GM20000 (cell line): ENCODE results near the gene HS3ST2.
A peak's percentile ranks its signal among the peaks of the same experiment; 100 is the strongest.
"Not testable (repeated sequence)": the region's sequence is repeated elsewhere in the genome, so short reads cannot be mapped to it uniquely, and the experiment has no call there.

Experiments
- DNase-seq: peaks from one replicate; pipeline ENCODE4 v3.0.0; 2012; ENCODE audit warnings: low spot score
- TF ChIP-seq, protein P1 (sequence below): IDR thresholded peaks from 2 replicates; pipeline ENCODE4 v1.5.1; 2012; ENCODE audit warnings: mild to moderate bottlenecking, control low read depth; ENCODE audit errors: extremely low read depth, missing control alignments

Gene HS3ST2

DNA sequence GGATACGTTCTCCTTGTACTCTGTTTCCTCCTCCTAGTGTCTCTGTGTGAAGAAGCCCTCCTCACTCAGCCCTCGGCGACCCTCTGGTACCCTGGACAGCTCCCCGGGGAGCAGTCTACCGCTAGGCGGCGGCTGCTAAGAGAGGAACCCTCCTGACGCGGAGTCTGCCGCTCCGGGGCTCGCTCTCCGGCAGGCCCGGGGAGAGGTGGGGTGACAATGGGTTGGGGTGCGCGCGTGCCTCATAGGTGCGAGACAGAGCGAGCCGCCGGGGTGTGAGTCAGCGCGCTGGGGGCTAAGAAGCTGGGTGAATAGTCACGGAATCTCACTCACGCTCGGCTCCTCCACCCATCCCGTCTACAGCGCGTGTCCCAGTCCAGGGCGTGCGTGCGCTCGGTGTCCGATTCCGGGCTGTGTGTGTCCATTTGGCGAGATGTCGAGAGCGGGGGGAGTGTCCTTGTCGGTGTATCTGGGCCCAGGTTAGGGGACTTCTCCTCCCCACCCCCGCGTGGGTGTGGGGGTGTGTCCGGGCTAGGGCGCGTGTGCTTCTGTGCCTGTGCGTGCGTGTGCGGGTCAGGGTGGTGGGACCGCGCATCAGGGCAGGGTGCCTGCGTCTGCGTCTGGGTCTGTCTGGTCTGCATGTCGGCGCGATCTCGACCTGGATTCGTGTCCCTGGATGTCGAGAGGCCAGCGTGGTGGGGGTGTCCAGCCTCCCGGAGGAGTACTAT is 577 bp upstream of the HS3ST2 start:
- peak; percentile 65 for DNase-seq

GRCh38 chr16:22814711-22815105 is 746 bp downstream of the HS3ST2 start:
- TF ChIP-seq, protein P1, sequence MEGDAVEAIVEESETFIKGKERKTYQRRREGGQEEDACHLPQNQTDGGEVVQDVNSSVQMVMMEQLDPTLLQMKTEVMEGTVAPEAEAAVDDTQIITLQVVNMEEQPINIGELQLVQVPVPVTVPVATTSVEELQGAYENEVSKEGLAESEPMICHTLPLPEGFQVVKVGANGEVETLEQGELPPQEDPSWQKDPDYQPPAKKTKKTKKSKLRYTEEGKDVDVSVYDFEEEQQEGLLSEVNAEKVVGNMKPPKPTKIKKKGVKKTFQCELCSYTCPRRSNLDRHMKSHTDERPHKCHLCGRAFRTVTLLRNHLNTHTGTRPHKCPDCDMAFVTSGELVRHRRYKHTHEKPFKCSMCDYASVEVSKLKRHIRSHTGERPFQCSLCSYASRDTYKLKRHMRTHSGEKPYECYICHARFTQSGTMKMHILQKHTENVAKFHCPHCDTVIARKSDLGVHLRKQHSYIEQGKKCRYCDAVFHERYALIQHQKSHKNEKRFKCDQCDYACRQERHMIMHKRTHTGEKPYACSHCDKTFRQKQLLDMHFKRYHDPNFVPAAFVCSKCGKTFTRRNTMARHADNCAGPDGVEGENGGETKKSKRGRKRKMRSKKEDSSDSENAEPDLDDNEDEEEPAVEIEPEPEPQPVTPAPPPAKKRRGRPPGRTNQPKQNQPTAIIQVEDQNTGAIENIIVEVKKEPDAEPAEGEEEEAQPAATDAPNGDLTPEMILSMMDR: no peak
- DNase-seq: no peak

More for the DNA sequence above, 577 bp upstream of the HS3ST2 start:
- TF ChIP-seq, protein P1: peak; percentile 42

- DNase-seq: no peak
- TF ChIP-seq, protein P1: no peak
These were observed 1.9 kb downstream of the HS3ST2 start for GRCh38 chr16:22815863-22816262.

DNA sequence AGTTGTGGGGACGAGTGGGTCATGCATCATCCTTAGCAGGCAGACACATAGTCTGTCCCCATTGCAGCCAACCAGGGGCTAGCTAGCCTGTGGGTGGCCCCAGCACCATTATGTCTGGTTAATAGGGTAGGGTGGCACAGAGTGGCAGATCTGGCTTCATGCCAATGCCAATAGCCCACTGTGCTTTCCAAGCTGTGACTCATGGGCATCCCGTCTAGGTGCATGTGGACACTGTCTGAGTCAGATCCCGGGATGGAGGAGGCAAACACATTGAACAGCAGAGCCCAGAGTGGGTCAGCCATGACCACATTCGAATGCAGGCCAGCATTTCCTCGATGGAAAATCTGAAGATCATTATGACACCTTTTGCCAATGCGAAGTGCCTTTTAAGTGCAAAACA is 2.5 kb downstream of the HS3ST2 start:
- no peak for DNase-seq
- TF ChIP-seq, protein P1: no peak

- DNase-seq: not testable (repeated sequence)
These were observed 4.8 kb downstream of the HS3ST2 start for GRCh38 chr16:22818736-22819135.

- TF ChIP-seq, protein P1: no peak
These were observed 24.7 kb downstream of the HS3ST2 start for GRCh38 chr16:22838681-22839080.

GRCh38 chr16:22842031-22842430 is 28.1 kb downstream of the HS3ST2 start:
- DNase-seq: not testable (repeated sequence)

More at GRCh38 chr16:22838681-22839080, 24.7 kb downstream of the HS3ST2 start:
- no peak for DNase-seq

- no peak for DNase-seq
These were observed 29.2 kb downstream of the HS3ST2 start for GRCh38 chr16:22843122-22843521.

More at GRCh38 chr16:22843122-22843521, 29.2 kb downstream of the HS3ST2 start:
- TF ChIP-seq, protein P1: no peak
